SK-N-SH treated with all-trans-retinoic acid at 6 μM for 48 hours (cell line): Measurements from ENCODE around the gene RAB3GAP2.

Experiments
- ARNTL ChIP-seq: fragments of 450-650 bp; formaldehyde crosslinking; IDR thresholded peaks from 2 replicates; pipeline ENCODE4 v1.5.0; 2020; ENCODE audit warnings: low read depth, mild to moderate bottlenecking, moderate library complexity, borderline replicate concordance
- RARB ChIP-seq: fragments of 250-450 bp; sonication (Bioruptor Pico); IDR thresholded peaks from 2 replicates; pipeline ENCODE4 v1.8.0; 2021; ENCODE audit warnings: mild to moderate bottlenecking, moderate library complexity

DNA sequence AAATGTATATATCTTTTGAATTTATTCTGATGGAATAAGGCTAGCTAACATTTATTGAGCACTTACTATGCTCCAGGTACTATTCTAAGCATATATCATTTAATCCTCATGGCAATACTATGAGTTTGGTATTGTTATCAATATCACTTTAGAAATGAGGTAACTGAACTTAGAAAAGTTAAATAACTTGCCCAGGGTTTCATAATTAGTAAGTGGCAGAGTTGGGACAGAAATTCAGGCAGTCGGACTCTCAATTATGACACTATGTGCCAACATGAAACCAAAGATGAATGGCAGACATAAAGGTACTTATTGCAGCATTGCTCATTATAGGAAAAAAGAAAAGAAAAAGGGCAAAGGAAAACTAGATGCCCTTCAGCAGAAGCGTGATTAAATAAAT is 48.2 kb downstream of the RAB3GAP2 start:
- TF ChIP-seq ARNTL (CRISPR knock-in tag) (no peak), RARB (CRISPR knock-in tag) (no peak)
